Spleen (tissue), 11 donors: ENCODE data around the gene RHOBTB1. TPM values are rescaled to one million over a fixed set of nuclear protein-coding genes. Genes with fewer than 3 reads are reported as not detected.

Experiments used
- DNase-seq: peaks from one replicate; pipeline ENCODE4 v3.0.0-alpha.2; 2020
- H3K27ac ChIP-seq, 8 donors: fragments of 200-600 bp; sonication (generic) in 7 of 8; 1 replicate in 4 of 8; 2 replicates in 4 of 8; pipeline versions ENCODE4 v1.5.0 to v1.8.0; 2016 to 2021; ENCODE audit warnings: inconsistent platforms in 4 of 8, mild to moderate bottlenecking in 4 of 8, moderate library complexity in 1 of 8
- H3K27me3 ChIP-seq, 7 donors: fragments of 200-600 bp; sonication (generic) in 6 of 7; replicated peaks in 1 of 7; 1 replicate in 4 of 7; 2 replicates in 3 of 7; pipeline versions ENCODE4 v1.5.0 to v1.8.0; 2016 to 2021; ENCODE audit warnings: inconsistent platforms in 3 of 7, mild to moderate bottlenecking in 1 of 7
- H3K36me3 ChIP-seq, 6 donors: fragments of 200-600 bp; sonication (generic) in 5 of 6; 1 replicate in 4 of 6; 2 replicates in 2 of 6; pipeline versions ENCODE4 v1.5.0 to v1.8.0; 2016 to 2021; ENCODE audit warnings: inconsistent platforms in 2 of 6
- H3K4me1 ChIP-seq, 6 donors: fragments of 200-600 bp; sonication (generic) in 5 of 6; 1 replicate in 3 of 6; 2 replicates in 3 of 6; pipeline versions ENCODE4 v1.5.0 to v1.8.0; 2016 to 2021; ENCODE audit warnings: inconsistent platforms in 3 of 6
- H3K4me3 ChIP-seq, 8 donors: fragments of 200-600 bp; sonication (generic) in 7 of 8; 1 replicate in 4 of 8; 2 replicates in 4 of 8; pipeline versions ENCODE4 v1.5.0 to v1.8.0; 2016 to 2021; ENCODE audit warnings: inconsistent platforms in 4 of 8, mild to moderate bottlenecking in 4 of 8, moderate library complexity in 2 of 8
- H3K9me3 ChIP-seq, 8 donors: fragments of 200-600 bp; sonication (generic) in 7 of 8; 1 replicate in 4 of 8; 2 replicates in 4 of 8; pipeline versions ENCODE4 v1.5.0 to v1.8.0; 2016 to 2021; ENCODE audit warnings: inconsistent platforms in 4 of 8
- POLR2A ChIP-seq, 3 donors: fragments of 450-650 bp; IDR thresholded peaks; one replicate each; pipeline ENCODE4 v1.5.1; 2017; ENCODE audit warnings: antibody characterized with exemption in 3 of 3, mild to moderate bottlenecking in 1 of 3
- POLR2AphosphoS5 ChIP-seq, 3 donors: sonication (generic); formaldehyde crosslinking; IDR thresholded peaks; one replicate each; pipeline ENCODE4 v1.5.1; 2017; ENCODE audit warnings: antibody characterized with exemption in 3 of 3
- WGBS, 5 donors: extraction: QIAGEN DNeasy Blood & Tissue Kit in 3 of 5; methylation state at CpG; one replicate each; pipeline versions ENCODE4 v1.1.5 to v1.1.7; 2013 to 2018; 5-methylcytosine and 5-hydroxymethylcytosine counted together
- intact Hi-C: fragments of 100-400 bp; cut with DNase I; formaldehyde crosslinking; loops from one replicate; pipeline ENCODE4 v1.15.0; 2023; ENCODE audit warnings: low total_unique reads
- polyA plus RNA-seq, 3 donors: library from polyadenylated mRNA; stranded (reverse); fragments of 200-250 nt; gene quantifications; one replicate each; pipeline ENCODE4 v1.2.1, GENCODE V29; 2013
- total RNA-seq, 7 donors: library from RNA; depleted of rRNA in 3 of 7; stranded (reverse); fragments of >200 nt in 3 of 7; fragmentation: NEBNext Ultra II Directional in 4 of 7; extraction: Animal tissue kit (Norgen Biotek cat#: 25700) in 4 of 7; gene quantifications; one replicate each; pipeline versions ENCODE4 v1.1.0 to v1.2.1, GENCODE V29; 2016 to 2021
- TF ChIP-seq, protein P1 (sequence below), 11 experiments: fragments of 200-600 bp in 7 of 11; fragments of 450-650 bp in 4 of 11; sonication (generic) in 4 of 11; IDR thresholded peaks in 8 of 11; conservative IDR thresholded peaks in 3 of 11; 1 replicate in 7 of 11; 2 replicates in 4 of 11; pipeline versions ENCODE4 v1.4.0 to v1.8.0; 2016 to 2021; ENCODE audit warnings: antibody characterized with exemption in 11 of 11, inconsistent platforms in 4 of 11, mild to moderate bottlenecking in 1 of 11
- donor health status: healthy with polysubstance abuse.
- donor health status: DM: no; HTN: no; CAD: no; lungs with moderate emphysema.
- donor health status: DM: no; HTN: no; CAD: no.
- donor health status: Bipolar disorder and iron deficiency.
- donor health status: healthy.
- donor health status: DM: no; HTN: no; CAD: no.
- donor health status: DM: yes; HTN: yes; CAD: no.

The RHOBTB1 gene
- total and polyA plus RNA-seq, 10 donors, result 4.9 to 49.2 (median 20.6) TPM

DNA sequence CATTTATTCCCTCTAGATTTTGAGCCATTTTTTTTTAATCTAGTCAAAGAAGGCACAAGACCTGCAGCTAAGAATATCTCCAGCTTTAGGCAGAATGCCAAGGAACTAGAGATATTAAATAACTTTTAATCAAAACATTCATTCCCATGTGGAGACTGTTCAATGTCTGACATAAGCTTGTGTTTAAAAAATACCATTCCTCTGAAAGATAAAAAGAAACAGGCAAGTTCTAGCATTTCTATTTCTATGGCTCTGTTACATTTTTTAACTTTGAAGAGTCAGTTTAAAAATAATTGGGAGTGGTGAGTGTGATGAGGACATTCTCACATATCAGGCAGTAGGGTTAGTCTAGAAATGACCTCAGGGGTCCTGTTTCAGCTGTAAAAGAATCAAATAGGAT, 48.0 kb downstream of the RHOBTB1 start:
- Histone ChIP-seq H3K36me3 (peaks cover 0 to 4% (median 0%) of the 10 kb centered on the region in 6 donors), H3K9me3 (no peaks in the 10 kb centered on the region), H3K27me3 (no peaks in the 10 kb centered on the region), H3K27ac (no peak overlapping the region), H3K4me3 (no peak overlapping the region), H3K4me1 (peaks cover 0 to 8% (median under 1%) of the 10 kb centered on the region in 6 donors)
- TF ChIP-seq, protein P1, sequence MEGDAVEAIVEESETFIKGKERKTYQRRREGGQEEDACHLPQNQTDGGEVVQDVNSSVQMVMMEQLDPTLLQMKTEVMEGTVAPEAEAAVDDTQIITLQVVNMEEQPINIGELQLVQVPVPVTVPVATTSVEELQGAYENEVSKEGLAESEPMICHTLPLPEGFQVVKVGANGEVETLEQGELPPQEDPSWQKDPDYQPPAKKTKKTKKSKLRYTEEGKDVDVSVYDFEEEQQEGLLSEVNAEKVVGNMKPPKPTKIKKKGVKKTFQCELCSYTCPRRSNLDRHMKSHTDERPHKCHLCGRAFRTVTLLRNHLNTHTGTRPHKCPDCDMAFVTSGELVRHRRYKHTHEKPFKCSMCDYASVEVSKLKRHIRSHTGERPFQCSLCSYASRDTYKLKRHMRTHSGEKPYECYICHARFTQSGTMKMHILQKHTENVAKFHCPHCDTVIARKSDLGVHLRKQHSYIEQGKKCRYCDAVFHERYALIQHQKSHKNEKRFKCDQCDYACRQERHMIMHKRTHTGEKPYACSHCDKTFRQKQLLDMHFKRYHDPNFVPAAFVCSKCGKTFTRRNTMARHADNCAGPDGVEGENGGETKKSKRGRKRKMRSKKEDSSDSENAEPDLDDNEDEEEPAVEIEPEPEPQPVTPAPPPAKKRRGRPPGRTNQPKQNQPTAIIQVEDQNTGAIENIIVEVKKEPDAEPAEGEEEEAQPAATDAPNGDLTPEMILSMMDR (IDR thresholded peaks at IDR 0.05 in 8 of 11, conservative IDR thresholded peaks at IDR 0.05 in 3 of 11), result no peak
- TF ChIP-seq POLR2AphosphoS5 (IDR thresholded peaks at IDR 0.05), result no peak
- TF ChIP-seq POLR2A (IDR thresholded peaks at IDR 0.05), result no peak
- DNase-seq, result no peak
- intact Hi-C loops, result no loop called here

DNA sequence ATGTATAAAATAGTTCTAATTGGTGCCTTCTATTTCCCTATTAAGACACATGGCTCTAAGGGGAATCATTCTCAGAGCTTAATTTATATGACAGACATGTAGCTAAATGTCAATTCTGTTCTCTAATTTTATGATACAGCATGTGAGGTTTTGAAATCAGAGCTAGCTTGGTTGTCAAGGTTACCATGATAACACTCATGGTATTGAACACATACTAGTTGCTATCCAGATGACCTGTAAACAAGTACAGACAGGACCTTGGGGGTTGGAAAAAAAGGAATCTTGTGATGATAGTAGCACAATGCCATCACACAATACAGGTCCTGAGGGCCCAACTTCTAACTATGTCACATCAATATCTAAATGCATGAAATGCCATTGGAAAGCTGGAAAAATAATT, 49.2 kb downstream of the RHOBTB1 start:
- no peak for DNase-seq
- TF ChIP-seq, protein P1 (IDR thresholded peaks at IDR 0.05 in 8 of 11, conservative IDR thresholded peaks at IDR 0.05 in 3 of 11), result no peak
- no peak for TF ChIP-seq POLR2AphosphoS5 (IDR thresholded peaks at IDR 0.05)
- H3K36me3 ChIP-seq, result peaks cover 0 to 4% (median 0%) of the 10 kb centered on the region in 6 donors

DNA sequence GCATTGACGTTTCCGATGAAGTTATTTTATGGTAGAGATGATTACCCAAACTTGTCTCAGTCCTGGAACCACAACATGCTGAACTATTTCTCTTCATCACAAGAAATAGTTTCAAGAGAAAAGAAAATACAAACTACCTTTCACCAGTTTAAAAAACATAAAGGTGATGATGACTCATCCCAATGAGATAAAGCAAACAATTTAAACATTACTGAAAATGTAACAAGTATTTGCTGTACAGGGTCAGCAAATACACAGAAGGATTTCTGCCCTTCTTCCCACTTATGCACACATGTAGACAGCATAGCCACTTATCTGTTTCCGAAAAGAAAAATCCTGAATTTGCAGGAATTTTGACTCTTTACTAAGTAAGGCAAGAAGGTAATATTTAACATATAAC, 50.8 kb downstream of the RHOBTB1 start:
- 93 to 97% (median 93%) methylated on average over 3 of the region's 3 CpGs for WGBS, 5 donors
- TF ChIP-seq POLR2AphosphoS5 (IDR thresholded peaks at IDR 0.05), result no peak
- TF ChIP-seq, protein P1 (IDR thresholded peaks at IDR 0.05 in 8 of 11, conservative IDR thresholded peaks at IDR 0.05 in 3 of 11), result no peak
- TF ChIP-seq POLR2A (IDR thresholded peaks at IDR 0.05), result no peak
- Histone ChIP-seq H3K4me3 (no peak overlapping the region), H3K4me1 (peaks cover 0 to 3% (median 0%) of the 10 kb centered on the region in 6 donors), H3K36me3 (peaks cover 0 to 11% (median 2%) of the 10 kb centered on the region in 6 donors), H3K27me3 (no peaks in the 10 kb centered on the region), H3K27ac (no peak overlapping the region), H3K9me3 (no peaks in the 10 kb centered on the region)
- intact Hi-C loops, result no loop called here
- DNase-seq, result no peak

More for the DNA sequence above, 49.2 kb downstream of the RHOBTB1 start:
- Histone ChIP-seq H3K4me3 (no peak overlapping the region), H3K27me3 (no peaks in the 10 kb centered on the region), H3K4me1 (peaks cover 0 to 3% (median 0%) of the 10 kb centered on the region in 6 donors), H3K27ac (no peak overlapping the region), H3K9me3 (no peaks in the 10 kb centered on the region)
- intact Hi-C loops, result no loop called here

DNA sequence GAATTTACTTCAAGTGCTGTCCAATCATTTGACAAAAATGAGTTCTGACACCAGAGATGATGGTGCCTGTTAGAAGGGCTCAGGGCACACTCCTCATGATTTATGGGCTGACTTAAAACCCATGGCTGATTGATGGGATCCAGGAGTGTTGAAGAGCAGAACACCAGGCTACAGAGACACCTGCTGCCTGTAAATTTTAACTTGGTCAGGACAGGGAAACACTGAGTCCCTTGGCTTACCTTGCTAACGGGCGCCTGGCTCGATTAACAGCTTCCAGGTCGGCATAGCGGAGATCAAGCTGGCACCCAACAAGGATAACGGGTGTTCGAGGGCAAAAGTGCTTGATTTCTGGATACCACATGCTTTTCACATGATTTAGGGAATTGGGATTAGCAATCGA, 51.4 kb downstream of the RHOBTB1 start:
- H3K4me3 ChIP-seq, result no peak overlapping the region
- intact Hi-C loops, result no loop called here
- 90 to 96% (median 94%) methylated on average over 8 of the region's 8 CpGs for WGBS, 5 donors
- H3K36me3 ChIP-seq, result peaks cover 0 to 17% (median 3%) of the 10 kb centered on the region in 6 donors
- TF ChIP-seq, protein P1 (IDR thresholded peaks at IDR 0.05 in 8 of 11, conservative IDR thresholded peaks at IDR 0.05 in 3 of 11), result no peak
- TF ChIP-seq POLR2A (IDR thresholded peaks at IDR 0.05), result no peak
- no peak for TF ChIP-seq POLR2AphosphoS5 (IDR thresholded peaks at IDR 0.05)
- DNase-seq, result no peak
- H3K27ac ChIP-seq, result no peak overlapping the region
- no peaks in the 10 kb centered on the region for H3K27me3 ChIP-seq
- H3K9me3 ChIP-seq, result no peaks in the 10 kb centered on the region
- peaks cover 0 to 3% (median 0%) of the 10 kb centered on the region in 6 donors for H3K4me1 ChIP-seq
